OCI-LY7 (cell line): Measurements from ENCODE around the gene ETS2. TPM values are rescaled to one million over a fixed set of nuclear protein-coding genes. Genes with fewer than 3 reads are reported as not detected.

ENCODE experiments used
- BruUV-seq: library from RNA; stranded (reverse); fragments of 400-500 nt; replicated peaks from 2 replicates; lab custom pipeline; 2021; lab: Mats Ljungman, UMichigan
- CTCF ChIA-PET: fragments of 300-600 bp; sonication (Branson Sonifier 250); formaldehyde crosslinking; loops from one replicate; lab custom pipeline; 2022; ENCODE audit warnings: antibody characterized with exemption; ENCODE audit not compliant: unreplicated experiment; lab: Charles Lee
- POLR2A ChIA-PET: fragments of 300-600 bp; sonication (Branson Sonifier 250); formaldehyde crosslinking; loops from one replicate; lab custom pipeline; 2022; ENCODE audit warnings: antibody characterized with exemption; lab: Charles Lee
- DNase-seq: peaks from one replicate; pipeline ENCODE4 v3.0.0-alpha.2; 2015; ENCODE audit warnings: low spot score
- H2AFZ ChIP-seq: fragments of 200-600 bp; sonication (generic), shearing (Covaris generic); 2 replicates; pipeline ENCODE4 v1.6.1; 2014; ENCODE audit warnings: mild to moderate bottlenecking, antibody characterized with exemption, low read length, moderate library complexity
- H3K27ac ChIP-seq: fragments of 200-600 bp; sonication (generic); 2 replicates; pipeline ENCODE4 v1.5.1; 2014; ENCODE audit warnings: mixed run types, low read depth, mild to moderate bottlenecking, moderate library complexity, low read length, inconsistent platforms; ENCODE audit not compliant: poor library complexity, severe bottlenecking
- H3K36me3 ChIP-seq: fragments of 200-600 bp; sonication (generic); 2 replicates; pipeline ENCODE4 v1.6.1; 2014; ENCODE audit warnings: mild to moderate bottlenecking, antibody characterized with exemption, low read length, moderate library complexity, mixed read lengths; ENCODE audit not compliant: insufficient read depth
- H3K4me1 ChIP-seq: fragments of 200-600 bp; sonication (generic); 2 replicates; pipeline ENCODE4 v1.5.1; 2014; ENCODE audit warnings: mild to moderate bottlenecking, low read length; ENCODE audit not compliant: insufficient read depth, poor library complexity, severe bottlenecking
- H3K4me2 ChIP-seq: fragments of 200-600 bp; sonication (generic); 2 replicates; pipeline ENCODE4 v1.6.1; 2014; ENCODE audit warnings: mild to moderate bottlenecking, low read length
- H3K4me3 ChIP-seq: fragments of 200-600 bp; sonication (generic); 2 replicates; pipeline ENCODE4 v1.5.1; 2014; ENCODE audit warnings: mild to moderate bottlenecking, low read depth, low read length; ENCODE audit not compliant: poor library complexity, severe bottlenecking
- H3K79me2 ChIP-seq: fragments of 200-600 bp; sonication (generic); 2 replicates; pipeline ENCODE4 v1.6.1; 2016; ENCODE audit warnings: low read depth, mild to moderate bottlenecking, low read length, moderate library complexity, mixed read lengths; ENCODE audit not compliant: insufficient read depth
- H3K9me2 ChIP-seq: fragments of 200-600 bp; sonication (generic); 2 replicates; pipeline ENCODE4 v1.6.1; 2016; ENCODE audit warnings: mild to moderate bottlenecking, low read length, mixed read lengths; ENCODE audit not compliant: insufficient read depth
- H3K9me3 ChIP-seq: fragments of 200-600 bp; sonication (generic); 2 replicates; pipeline ENCODE4 v1.6.1; 2014; ENCODE audit warnings: mild to moderate bottlenecking, mixed run types, low read length, mixed read lengths
- H4K20me1 ChIP-seq: fragments of 200-600 bp; sonication (generic); 2 replicates; pipeline ENCODE4 v1.6.1; 2014; ENCODE audit warnings: mild to moderate bottlenecking, antibody characterized with exemption, low read length, moderate library complexity, mixed read lengths; ENCODE audit not compliant: insufficient read depth
- CTCF ChIP-seq: fragments of 200-600 bp; sonication (generic); conservative IDR thresholded peaks from 2 replicates; pipeline ENCODE4 v1.5.1; 2014; ENCODE audit warnings: mild to moderate bottlenecking, antibody characterized with exemption, low read length, moderate library complexity, mixed read lengths
- EZH2phosphoT487 ChIP-seq: fragments of 200-600 bp; sonication (generic); IDR thresholded peaks from 2 replicates; pipeline ENCODE4 v1.6.1; 2018; ENCODE audit warnings: low read depth, borderline replicate concordance, mild to moderate bottlenecking, mixed run types, antibody characterized with exemption, low read length, moderate library complexity, mixed read lengths
- intact Hi-C: fragments of 100-400 bp; cut with micrococcal nuclease; formaldehyde crosslinking; loops from one replicate; pipeline ENCODE4 v1.10.0; 2022; ENCODE audit not compliant: unreplicated experiment
- total RNA-seq, 2 experiments: library from RNA; depleted of rRNA in 1 of 2; stranded (reverse); fragments of >200 nt in 1 of 2; shearing (Covaris generic) in 1 of 2; gene quantifications; 2 replicates each; pipeline ENCODE4 v1.2.3, GENCODE V29; 2014 to 2022

Gene ETS2
- total RNA-seq, 2 experiments from 2014 or later, result 9.8 to 24.1 TPM

DNA sequence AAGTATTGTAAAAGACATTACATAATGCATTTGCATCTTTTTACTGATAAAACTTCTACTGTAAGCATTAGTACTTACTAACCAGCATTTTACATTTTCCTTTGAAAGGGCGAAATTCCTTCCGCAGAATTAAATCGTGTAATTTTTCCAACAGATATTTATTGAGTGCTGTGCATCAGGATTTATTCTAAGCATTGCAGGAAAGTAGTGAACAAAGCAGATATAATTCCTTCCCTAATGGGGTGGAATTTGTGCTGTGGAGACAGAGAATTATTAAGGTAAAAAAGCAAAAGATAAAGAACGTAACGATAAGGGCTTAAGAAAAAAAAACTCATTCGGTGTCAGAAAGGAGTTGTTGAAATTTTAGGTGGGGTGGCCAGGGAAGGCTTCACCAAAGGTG lies 7.6 kb upstream of the ETS2 start:
- no peak overlapping the region for H3K27ac ChIP-seq
- no peaks in the 10 kb centered on the region for H4K20me1 ChIP-seq
- no peak overlapping the region for H2AFZ ChIP-seq
- DNase-seq, result no peak
- CTCF ChIA-PET, result no interaction called here
- H3K4me1 ChIP-seq, result no peaks in the 10 kb centered on the region
- no peaks in the 10 kb centered on the region for H3K9me2 ChIP-seq
- intact Hi-C loops, result no loop called here
- H3K4me2 ChIP-seq, result no peak overlapping the region
- H3K36me3 ChIP-seq, result no peaks in the 10 kb centered on the region
- POLR2A ChIA-PET, result interaction anchor here (0.6 kb wide), 1 partner anchor 54 kb away, joined by 4 read pairs; no protein-coding TSS in a partner anchor
- no peaks in the 10 kb centered on the region for H3K79me2 ChIP-seq
- no peak overlapping the region for H3K4me3 ChIP-seq
- H3K9me3 ChIP-seq, result no peaks in the 10 kb centered on the region
- TF ChIP-seq EZH2phosphoT487, result no peak
- TF ChIP-seq CTCF, result no peak
- BruUV-seq, result no TSS peak

DNA sequence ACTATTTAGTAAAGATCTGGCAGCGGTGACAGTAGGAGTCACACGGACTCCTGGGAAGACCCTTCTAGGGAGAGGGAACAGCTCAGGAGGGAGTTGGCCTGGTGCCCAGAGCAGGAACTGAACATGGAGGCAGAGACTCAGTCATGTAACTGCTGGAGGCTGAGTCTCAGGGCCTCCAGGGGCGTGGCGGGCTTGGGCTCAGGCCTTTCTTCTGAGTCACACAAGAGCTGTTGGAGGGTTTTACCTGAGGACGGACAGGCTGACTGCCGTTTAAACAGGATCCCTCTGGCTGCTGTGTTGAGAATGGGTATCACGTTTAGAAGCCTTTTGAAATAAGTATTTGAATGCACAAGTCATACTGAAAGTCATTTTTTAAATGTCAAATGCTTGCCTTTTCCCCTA lies 7.2 kb upstream of the ETS2 start:
- Histone ChIP-seq H3K9me2 (no peaks in the 10 kb centered on the region), H2AFZ (no peak overlapping the region), H4K20me1 (no peaks in the 10 kb centered on the region), H3K4me1 (no peaks in the 10 kb centered on the region), H3K4me3 (no peak overlapping the region), H3K4me2 (no peak overlapping the region), H3K36me3 (no peaks in the 10 kb centered on the region), H3K79me2 (no peaks in the 10 kb centered on the region), H3K9me3 (no peaks in the 10 kb centered on the region), H3K27ac (no peak overlapping the region)
- TF ChIP-seq EZH2phosphoT487 (no peak), CTCF (no peak)
- intact Hi-C loops, result no loop called here
- ChIA-PET POLR2A (no interaction called here), CTCF (no interaction called here)
- no peak for DNase-seq
- BruUV-seq, result no TSS peak

DNA sequence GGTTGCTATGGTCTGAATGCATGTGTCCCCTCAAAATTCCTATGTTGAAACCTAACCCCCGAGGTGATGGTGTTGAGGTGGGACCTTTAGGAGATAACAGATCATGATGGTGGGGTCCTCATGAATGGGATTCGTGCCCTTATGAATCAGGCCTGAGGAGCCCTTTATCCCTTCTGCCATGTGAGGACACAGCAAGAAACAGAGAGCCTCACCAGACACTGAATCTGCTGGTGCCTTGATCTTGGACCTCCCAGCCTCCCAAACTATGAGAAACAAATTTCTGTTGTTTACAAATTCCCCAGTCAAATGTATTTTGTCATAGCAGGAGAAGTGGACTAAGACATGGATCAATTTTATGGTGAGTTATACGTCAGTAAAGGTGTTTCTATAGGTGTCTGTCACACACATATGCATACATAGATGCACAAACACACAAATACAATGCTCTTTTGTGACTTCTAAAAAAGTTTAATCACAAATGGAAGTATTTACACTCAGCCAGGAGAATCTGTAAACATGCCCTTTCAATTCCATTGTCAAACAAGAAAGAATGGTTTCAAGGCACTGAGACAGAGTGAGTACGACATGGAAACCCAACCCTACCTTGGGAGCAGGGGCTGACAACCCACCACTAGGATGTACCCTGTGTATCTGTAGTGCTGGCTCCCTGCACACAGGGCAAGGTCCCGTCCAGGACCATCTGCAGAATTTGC lies 5.5 kb upstream of the ETS2 start:
- Histone ChIP-seq H4K20me1 (no peaks in the 10 kb centered on the region), H3K4me1 (peaks cover 8% of the 10 kb centered on the region), H3K27ac (no peak overlapping the region), H3K4me3 (no peak overlapping the region), H3K4me2 (no peak overlapping the region), H3K9me2 (no peaks in the 10 kb centered on the region), H3K79me2 (no peaks in the 10 kb centered on the region), H3K36me3 (no peaks in the 10 kb centered on the region), H2AFZ (no peak overlapping the region), H3K9me3 (no peaks in the 10 kb centered on the region)
- intact Hi-C loops, result no loop called here
- BruUV-seq, result no TSS peak
- POLR2A ChIA-PET, result no interaction called here
- DNase-seq, result no peak
- CTCF ChIA-PET, result no interaction called here
- no peak for TF ChIP-seq EZH2phosphoT487
- no peak for TF ChIP-seq CTCF
